Cerebellar cortex (tissue), 1 donor: Measurements from ENCODE around the gene MAN1A1.

ENCODE experiments used
- DNase-seq: peaks from one replicate; pipeline ENCODE4 v3.0.0-alpha.2; 2015; ENCODE audit warnings: low spot score

Gene MAN1A1

GRCh38 chr6:119234457-119234856 is 115.1 kb downstream of the MAN1A1 start:
- no peak for DNase-seq

- no peak for DNase-seq
Measured at GRCh38 chr6:119233312-119233984, 116.1 kb downstream of the MAN1A1 start.

GRCh38 chr6:119231394-119231793 is 118.2 kb downstream of the MAN1A1 start:
- DNase-seq, result no peak

GRCh38 chr6:119230160-119230559 is 119.4 kb downstream of the MAN1A1 start:
- no peak for DNase-seq

- no peak for DNase-seq
Measured at GRCh38 chr6:119227377-119227776, 122.2 kb downstream of the MAN1A1 start.

GRCh38 chr6:119226089-119226488 is 123.5 kb downstream of the MAN1A1 start:
- no peak for DNase-seq

- no peak for DNase-seq
Measured at GRCh38 chr6:119224095-119224701, 125.4 kb downstream of the MAN1A1 start.

- no peak for DNase-seq
Measured at GRCh38 chr6:119220452-119220851, 129.1 kb downstream of the MAN1A1 start.

GRCh38 chr6:119218548-119218947 is 131.0 kb downstream of the MAN1A1 start:
- DNase-seq, result no peak

- DNase-seq, result no peak
Measured at GRCh38 chr6:119215885-119216590, 133.5 kb downstream of the MAN1A1 start.

- DNase-seq, result no peak
Measured at GRCh38 chr6:119215309-119215708, 134.3 kb downstream of the MAN1A1 start.

- no peak for DNase-seq
Measured at GRCh38 chr6:119210596-119210995, 139.0 kb downstream of the MAN1A1 start.

GRCh38 chr6:119209452-119210205 is 139.9 kb downstream of the MAN1A1 start:
- DNase-seq, result no peak

GRCh38 chr6:119207971-119208725 is 141.4 kb downstream of the MAN1A1 start:
- DNase-seq, result no peak

- no peak for DNase-seq
Measured at GRCh38 chr6:119207327-119207726, 142.2 kb downstream of the MAN1A1 start.

- no peak for DNase-seq
Measured at GRCh38 chr6:119205911-119206618, 143.5 kb downstream of the MAN1A1 start.

GRCh38 chr6:119204719-119205118 is 144.8 kb downstream of the MAN1A1 start:
- no peak for DNase-seq

GRCh38 chr6:119201480-119201879 is 148.1 kb downstream of the MAN1A1 start:
- no peak for DNase-seq

- no peak for DNase-seq
Measured at GRCh38 chr6:119200512-119201175, 148.9 kb downstream of the MAN1A1 start.

GRCh38 chr6:119197271-119197670 is 152.3 kb downstream of the MAN1A1 start:
- DNase-seq, result no peak

GRCh38 chr6:119196715-119197114 is 152.8 kb downstream of the MAN1A1 start:
- no peak for DNase-seq
